CD14-positive monocyte (primary cell): Measurements from ENCODE around the gene PHLDB2. TPM values are rescaled to one million over a fixed set of nuclear protein-coding genes. Genes with fewer than 3 reads are reported as not detected.

Source experiments
- DNase-seq, 3 donors: peaks; one replicate each; pipeline ENCODE4 v3.0.0-alpha.2; 2011 to 2022
- H2AFZ ChIP-seq: 2 replicates; pipeline ENCODE4 v1.6.0; 2012; ENCODE audit warnings: mild to moderate bottlenecking, low read depth, low read length, inconsistent platforms; ENCODE audit not compliant: insufficient read depth, poor library complexity, severe bottlenecking
- H3K27ac ChIP-seq, 2 donors: 1 replicate in 1 of 2; 2 replicates in 1 of 2; pipeline ENCODE4 v1.5.1; 2012 to 2013; ENCODE audit warnings: low read length in 2 of 2, control low read depth in 1 of 2, inconsistent platforms in 1 of 2, low read depth in 1 of 2, mild to moderate bottlenecking in 1 of 2
- H3K27me3 ChIP-seq, 2 donors: one replicate each; pipeline versions ENCODE4 v1.6.0 to v1.6.1; 2011 to 2013; ENCODE audit warnings: low read length in 2 of 2; ENCODE audit not compliant: control insufficient read depth in 2 of 2, insufficient read depth in 2 of 2
- H3K36me3 ChIP-seq, 2 donors: replicated peaks in 1 of 2; 1 replicate in 1 of 2; 2 replicates in 1 of 2; pipeline versions ENCODE4 v1.5.1 to v1.6.1; 2012 to 2013; ENCODE audit warnings: low read length in 2 of 2, control low read depth in 1 of 2, inconsistent platforms in 1 of 2, mild to moderate bottlenecking in 1 of 2; ENCODE audit not compliant: insufficient read depth in 2 of 2, control insufficient read depth in 1 of 2
- H3K4me1 ChIP-seq, 2 donors: 1 replicate in 1 of 2; 2 replicates in 1 of 2; pipeline versions ENCODE4 v1.5.1 to v1.6.1; 2012 to 2013; ENCODE audit warnings: low read length in 2 of 2, control low read depth in 1 of 2, inconsistent platforms in 1 of 2, mild to moderate bottlenecking in 1 of 2, moderate library complexity in 1 of 2; ENCODE audit not compliant: insufficient read depth in 2 of 2, control insufficient read depth in 1 of 2
- H3K4me2 ChIP-seq: replicated peaks from 2 replicates; pipeline ENCODE3; 2012; ENCODE audit warnings: low read length, moderate library complexity, mild to moderate bottlenecking; ENCODE audit not compliant: poor library complexity, severe bottlenecking; ENCODE audit errors: extremely low read depth
- H3K4me3 ChIP-seq, 3 experiments: fragments of 200-600 bp in 1 of 3; sonication (generic) in 1 of 3; replicated peaks in 1 of 3; 1 replicate in 2 of 3; 2 replicates in 1 of 3; pipeline ENCODE4 v1.5.1; 2011 to 2013; ENCODE audit warnings: low read length in 3 of 3, mild to moderate bottlenecking in 3 of 3, control low read depth in 2 of 3, low read depth in 2 of 3, inconsistent platforms in 1 of 3, moderate library complexity in 1 of 3
- H3K79me2 ChIP-seq: 2 replicates; pipeline ENCODE4 v1.6.0; 2012; ENCODE audit warnings: mild to moderate bottlenecking, control low read depth, inconsistent platforms, low read length, moderate library complexity; ENCODE audit not compliant: insufficient read depth
- H3K9ac ChIP-seq: 2 replicates; pipeline ENCODE4 v1.6.0; 2017; ENCODE audit warnings: low read length, mild to moderate bottlenecking; ENCODE audit not compliant: insufficient read depth, poor library complexity, severe bottlenecking
- H3K9me3 ChIP-seq, 2 donors: replicated peaks in 1 of 2; 1 replicate in 1 of 2; 2 replicates in 1 of 2; pipeline versions ENCODE4 v1.5.1 to v1.6.1; 2012 to 2013; ENCODE audit warnings: low read length in 2 of 2, control low read depth in 1 of 2; ENCODE audit not compliant: control insufficient read depth in 1 of 2, insufficient read depth in 1 of 2
- H4K20me1 ChIP-seq: 2 replicates; pipeline ENCODE4 v1.6.0; 2012; ENCODE audit warnings: mild to moderate bottlenecking, low read length, control low read depth, moderate library complexity; ENCODE audit not compliant: insufficient read depth
- H3K27ac Mint-ChIP-seq, 7 donors: one replicate each; pipeline ENCODE4 v1.8.0; 2020; ENCODE audit warnings: mild to moderate bottlenecking in 7 of 7, mixed read lengths in 7 of 7, moderate library complexity in 6 of 7, inconsistent platforms in 2 of 7
- H3K27me3 Mint-ChIP-seq, 3 donors: one replicate each; pipeline ENCODE4 v1.8.0; 2021 to 2022; ENCODE audit warnings: low read depth in 3 of 3, mild to moderate bottlenecking in 3 of 3, mixed read lengths in 3 of 3, moderate library complexity in 3 of 3, inconsistent platforms in 1 of 3
- H3K36me3 Mint-ChIP-seq, 2 donors: one replicate each; pipeline ENCODE4 v1.8.0; 2020; ENCODE audit warnings: mixed read lengths in 2 of 2, inconsistent platforms in 1 of 2, mild to moderate bottlenecking in 1 of 2
- H3K4me1 Mint-ChIP-seq: one replicate; pipeline ENCODE4 v1.8.0; 2020; ENCODE audit warnings: mild to moderate bottlenecking, mixed read lengths
- H3K4me3 Mint-ChIP-seq, 2 donors: one replicate each; pipeline ENCODE4 v1.8.0; 2020; ENCODE audit warnings: mild to moderate bottlenecking in 2 of 2, mixed read lengths in 2 of 2, moderate library complexity in 1 of 2
- H3K9me3 Mint-ChIP-seq, 7 donors: one replicate each; pipeline ENCODE4 v1.8.0; 2020 to 2022; ENCODE audit warnings: mixed read lengths in 7 of 7, mild to moderate bottlenecking in 6 of 7, moderate library complexity in 6 of 7, inconsistent platforms in 2 of 7
- CTCF ChIP-seq: fragments of 200-600 bp; IDR thresholded peaks from one replicate; pipeline ENCODE4 v1.8.0; 2022; ENCODE audit warnings: antibody characterized with exemption, mild to moderate bottlenecking
- WGBS: methylation state at CpG from one replicate; pipeline ENCODE4 v1.1.5; 2013; ENCODE audit warnings: missing lambda C conversion rate; ENCODE audit not compliant: insufficient coverage; 5-methylcytosine and 5-hydroxymethylcytosine counted together
- intact Hi-C, 2 donors: fragments of 100-400 bp; cut with micrococcal nuclease; formaldehyde crosslinking; loops; one replicate each; pipeline versions ENCODE4 v1.15.0 to v1.15.1; 2023
- polyA plus RNA-seq, 3 donors: library from polyadenylated mRNA; depleted of rRNA in 1 of 3; unstranded in 2 of 3; stranded (reverse) in 1 of 3; fragments of 300-500 nt in 2 of 3; fragments of >200 nt in 1 of 3; fragmentation: Illumina TruSeq in 2 of 3; gene quantifications; 1 replicate in 2 of 3; 2 replicates in 1 of 3; pipeline ENCODE4 v1.2.3, GENCODE V29; 2012 to 2021

The PHLDB2 gene
- polyA plus RNA-seq, 3 donors, result 0.08 TPM; not detected in 2

DNA sequence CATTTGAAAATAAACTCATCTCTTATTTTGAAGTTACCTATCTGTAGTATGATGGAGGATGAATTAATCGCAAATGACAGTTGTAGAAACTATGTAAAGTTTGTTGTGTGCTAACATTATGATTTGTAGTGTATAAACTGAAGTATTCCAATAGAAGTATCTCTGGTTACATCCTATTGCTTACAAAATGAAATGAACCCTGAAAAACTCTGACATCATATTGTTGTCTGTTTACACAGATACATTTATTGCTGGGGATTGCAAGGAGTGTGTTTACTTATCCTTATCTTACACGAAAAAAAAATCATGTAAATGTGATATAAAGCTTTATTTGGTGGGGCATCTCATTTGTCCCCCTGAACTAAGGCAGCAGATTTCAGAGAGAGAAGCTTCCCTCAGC lies 117.2 kb downstream of the PHLDB2 start:
- no peak overlapping the region for H3K4me3 Mint-ChIP-seq
- no peak overlapping the region for H3K4me2 ChIP-seq
- no peak overlapping the region for H3K9ac ChIP-seq
- H4K20me1 ChIP-seq, result peaks cover 18% of the 10 kb centered on the region
- H3K9me3 ChIP-seq, result no peaks in the 10 kb centered on the region
- WGBS, result no CpG with 5 or more reads among the region's 2 CpGs
- no peak for DNase-seq
- H3K4me1 Mint-ChIP-seq, result peaks cover 19% of the 10 kb centered on the region
- peaks cover 0 to 6% of the 10 kb centered on the region in 2 donors for H3K36me3 Mint-ChIP-seq
- no peaks in the 10 kb centered on the region for H3K36me3 ChIP-seq
- H3K27ac ChIP-seq, result no peak overlapping the region
- peaks cover 1 to 4% (median 1%) of the 10 kb centered on the region in 3 donors for H3K27me3 Mint-ChIP-seq
- no peaks in the 10 kb centered on the region for H3K9me3 Mint-ChIP-seq
- no peaks in the 10 kb centered on the region for H3K27me3 ChIP-seq
- no peak overlapping the region for H3K4me3 ChIP-seq
- H2AFZ ChIP-seq, result no peak overlapping the region
- H3K79me2 ChIP-seq, result peaks cover 25% of the 10 kb centered on the region
- intact Hi-C loops, result loop anchor here in 1 of 2 donors (5.0 kb wide), 1 partner anchor 259 kb away; no protein-coding TSS in a partner anchor
- peaks cover 18 to 29% of the 10 kb centered on the region in 2 donors for H3K4me1 ChIP-seq
- TF ChIP-seq CTCF, result no peak
- no peak overlapping the region for H3K27ac Mint-ChIP-seq

GRCh38 chr3:111978583-111979433 lies 119.7 kb downstream of the PHLDB2 start, which contains the start of gene ABHD10:
Gene ABHD10 (plus strand): TSS chr3:111979026. CDS start chr3:111979062, 36 bp downstream.
- 11% methylated on average over 53 of the region's 61 CpGs for WGBS
- peak within 1 kb of the TSS; percentile 84 to 98 (median 86) for H3K4me3 ChIP-seq
- peaks cover 2 to 16% of the 10 kb centered on the region in 2 donors for H3K36me3 ChIP-seq
- H3K79me2 ChIP-seq, result peaks cover 50% of the 10 kb centered on the region
- Mint-ChIP-seq H3K27me3 (peaks cover 0 to 4% (median 1%) of the 10 kb centered on the region in 3 donors), H3K36me3 (peaks cover 5 to 19% of the 10 kb centered on the region in 2 donors), H3K9me3 (no peaks in the 10 kb centered on the region), H3K4me1 (peaks cover 36% of the 10 kb centered on the region), H3K27ac (peak within 1 kb of the TSS; percentile 82 to 95 (median 93)), H3K4me3 (peak within 1 kb of the TSS; percentile 87 to 92)
- H3K9ac ChIP-seq, result peak within 1 kb of the TSS; percentile 90
- H2AFZ ChIP-seq, result peak within 1 kb of the TSS; percentile 99
- DNase-seq, result peak; percentile 97 to 99 (median 97)
- H4K20me1 ChIP-seq, result peaks cover 43% of the 10 kb centered on the region
- H3K27me3 ChIP-seq, result no peaks in the 10 kb centered on the region
- H3K4me2 ChIP-seq, result peak within 1 kb of the TSS; percentile 93
- H3K9me3 ChIP-seq, result no peaks in the 10 kb centered on the region
- H3K27ac ChIP-seq, result peak within 1 kb of the TSS; percentile 85 to 94
- peaks cover 25 to 39% of the 10 kb centered on the region in 2 donors for H3K4me1 ChIP-seq
- intact Hi-C loops, result loop anchor here in 1 of 2 donors (5.0 kb wide), 1 partner anchor 262 kb away; no protein-coding TSS in a partner anchor
- TF ChIP-seq CTCF, result no peak
